ENCODE data around the gene SH3RF2. TPM values are rescaled to one million over a fixed set of nuclear protein-coding genes. Genes with fewer than 3 reads are reported as not detected.

Gene SH3RF2
- total RNA-seq, 4 donors from 2014 or later, result 129 to 334 (median 160) TPM

DNA sequence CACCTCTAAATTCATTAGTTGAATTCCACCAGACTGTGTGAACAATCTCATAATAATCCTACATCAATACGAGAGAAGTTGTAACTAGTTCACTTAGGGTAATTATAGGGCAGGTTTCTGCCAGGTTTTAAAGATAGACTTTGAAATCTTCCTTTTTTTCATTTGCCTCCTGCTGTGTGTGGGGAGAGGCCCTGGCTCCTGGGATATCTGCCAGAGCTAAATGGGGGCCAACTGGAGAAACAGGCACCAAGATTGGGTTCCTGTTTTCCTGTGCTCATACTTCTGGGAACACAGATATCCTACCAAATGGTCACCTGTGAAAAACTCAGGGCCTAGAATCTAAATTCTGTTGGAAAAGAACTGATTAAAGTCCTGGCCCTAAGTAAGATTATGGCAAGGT, 42.3 kb downstream of the SH3RF2 start:
- Histone ChIP-seq H3K27ac (no peak overlapping the region), H3K4me3 (no peak overlapping the region), H3K4me1 (peaks cover 61% of the 10 kb centered on the region), H3K27me3 (no peaks in the 10 kb centered on the region), H3K36me3 (no peaks in the 10 kb centered on the region), H3K9me3 (no peaks in the 10 kb centered on the region)
- WGBS, result 56% methylated on average over 1 of the region's 1 CpG
- TF ChIP-seq POLR2AphosphoS5 (IDR thresholded peaks at IDR 0.05), result no peak
- no peak for TF ChIP-seq EP300 (IDR thresholded peaks at IDR 0.05)
- TF ChIP-seq, protein P1, sequence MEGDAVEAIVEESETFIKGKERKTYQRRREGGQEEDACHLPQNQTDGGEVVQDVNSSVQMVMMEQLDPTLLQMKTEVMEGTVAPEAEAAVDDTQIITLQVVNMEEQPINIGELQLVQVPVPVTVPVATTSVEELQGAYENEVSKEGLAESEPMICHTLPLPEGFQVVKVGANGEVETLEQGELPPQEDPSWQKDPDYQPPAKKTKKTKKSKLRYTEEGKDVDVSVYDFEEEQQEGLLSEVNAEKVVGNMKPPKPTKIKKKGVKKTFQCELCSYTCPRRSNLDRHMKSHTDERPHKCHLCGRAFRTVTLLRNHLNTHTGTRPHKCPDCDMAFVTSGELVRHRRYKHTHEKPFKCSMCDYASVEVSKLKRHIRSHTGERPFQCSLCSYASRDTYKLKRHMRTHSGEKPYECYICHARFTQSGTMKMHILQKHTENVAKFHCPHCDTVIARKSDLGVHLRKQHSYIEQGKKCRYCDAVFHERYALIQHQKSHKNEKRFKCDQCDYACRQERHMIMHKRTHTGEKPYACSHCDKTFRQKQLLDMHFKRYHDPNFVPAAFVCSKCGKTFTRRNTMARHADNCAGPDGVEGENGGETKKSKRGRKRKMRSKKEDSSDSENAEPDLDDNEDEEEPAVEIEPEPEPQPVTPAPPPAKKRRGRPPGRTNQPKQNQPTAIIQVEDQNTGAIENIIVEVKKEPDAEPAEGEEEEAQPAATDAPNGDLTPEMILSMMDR (IDR thresholded peaks at IDR 0.05), result no peak
- TF ChIP-seq POLR2A (IDR thresholded peaks at IDR 0.05), result no peak
- DNase-seq (ENCODE audit: low spot score in 2 of 2), result no peak

DNA sequence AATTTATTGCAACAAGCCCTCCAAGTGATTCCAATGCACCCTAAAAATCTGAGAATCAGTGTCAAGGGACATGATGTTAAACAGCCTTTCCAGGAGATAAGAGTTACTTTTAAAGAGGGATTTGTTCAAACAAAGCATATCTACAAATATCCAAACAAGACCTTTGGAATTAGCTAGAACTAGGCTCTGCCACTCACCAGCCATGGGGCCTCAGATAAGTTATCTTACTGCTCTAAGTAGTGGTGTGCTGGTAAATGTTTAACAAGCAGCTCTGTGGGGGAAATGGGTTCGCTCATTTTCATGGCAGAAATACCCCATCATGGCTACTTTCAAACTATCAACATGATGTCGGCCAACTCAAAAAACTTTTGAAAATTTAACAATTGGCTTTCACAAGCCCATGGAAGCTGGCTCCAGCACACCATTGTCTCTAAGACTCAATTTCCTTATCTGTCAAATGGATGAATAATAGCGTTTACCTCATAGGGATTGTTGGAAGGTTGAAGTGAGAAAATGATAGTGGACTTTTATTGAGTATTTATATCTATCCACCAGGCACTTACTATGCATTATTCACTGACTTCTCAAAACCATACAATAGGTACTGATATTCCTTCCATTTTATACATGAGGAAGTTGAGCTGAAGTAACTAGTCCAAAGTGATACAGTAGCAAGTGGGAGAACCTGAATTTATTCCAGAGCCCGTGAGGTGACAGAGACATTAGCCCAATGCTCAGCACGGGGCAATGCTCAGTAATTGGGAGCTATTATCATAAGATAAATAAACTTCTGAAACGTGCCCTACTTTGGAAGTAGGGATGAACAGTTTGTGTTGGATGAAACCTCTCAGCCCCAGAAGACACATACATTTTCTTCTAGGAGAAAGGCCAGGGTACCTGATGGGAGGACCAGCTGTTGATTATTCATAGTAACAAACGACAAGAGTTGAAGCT, 43.2 kb downstream of the SH3RF2 start:
- H3K4me3 ChIP-seq, result no peak overlapping the region
- peaks cover 69% of the 10 kb centered on the region for H3K4me1 ChIP-seq
- no peak for DNase-seq (ENCODE audit: low spot score in 2 of 2)
- H3K9me3 ChIP-seq, result no peaks in the 10 kb centered on the region
- H3K27ac ChIP-seq, result no peak overlapping the region
- TF ChIP-seq POLR2A (IDR thresholded peaks at IDR 0.05) (no peak), EP300 (IDR thresholded peaks at IDR 0.05) (no peak), POLR2AphosphoS5 (IDR thresholded peaks at IDR 0.05) (no peak)
- TF ChIP-seq, protein P1 (IDR thresholded peaks at IDR 0.05), result no peak
- no peaks in the 10 kb centered on the region for H3K36me3 ChIP-seq
- WGBS, result 71% methylated on average over 7 of the region's 7 CpGs
- no peaks in the 10 kb centered on the region for H3K27me3 ChIP-seq

DNA sequence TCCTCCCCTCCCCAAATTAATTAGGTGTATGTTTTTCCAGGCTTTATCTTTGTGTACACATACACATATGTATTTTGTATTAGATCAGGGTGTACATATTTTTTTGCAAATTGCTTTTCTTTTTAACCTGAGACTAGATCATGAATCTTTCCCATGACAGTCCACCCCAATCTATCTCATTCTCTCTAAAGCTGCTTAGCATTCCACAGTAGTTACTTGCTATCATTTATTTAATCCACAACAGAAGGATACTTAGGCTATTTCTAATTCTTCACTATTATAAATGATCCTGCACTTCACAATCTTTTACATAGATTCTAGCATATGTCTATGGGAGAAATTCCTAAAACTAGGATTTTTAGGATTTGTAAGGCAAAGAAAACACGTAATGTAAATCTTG, 43.9 kb downstream of the SH3RF2 start:
- Histone ChIP-seq H3K9me3 (no peaks in the 10 kb centered on the region), H3K4me3 (no peak overlapping the region), H3K36me3 (no peaks in the 10 kb centered on the region), H3K27me3 (no peaks in the 10 kb centered on the region), H3K27ac (no peak overlapping the region), H3K4me1 (peaks cover 70% of the 10 kb centered on the region)
- TF ChIP-seq POLR2A (IDR thresholded peaks at IDR 0.05), result no peak
- TF ChIP-seq, protein P1 (IDR thresholded peaks at IDR 0.05), result no peak
- no peak for TF ChIP-seq POLR2AphosphoS5 (IDR thresholded peaks at IDR 0.05)
- TF ChIP-seq EP300 (IDR thresholded peaks at IDR 0.05), result no peak
- WGBS, result 90% methylated on average over 1 of the region's 1 CpG
- no peak for DNase-seq (ENCODE audit: low spot score in 2 of 2)

DNA sequence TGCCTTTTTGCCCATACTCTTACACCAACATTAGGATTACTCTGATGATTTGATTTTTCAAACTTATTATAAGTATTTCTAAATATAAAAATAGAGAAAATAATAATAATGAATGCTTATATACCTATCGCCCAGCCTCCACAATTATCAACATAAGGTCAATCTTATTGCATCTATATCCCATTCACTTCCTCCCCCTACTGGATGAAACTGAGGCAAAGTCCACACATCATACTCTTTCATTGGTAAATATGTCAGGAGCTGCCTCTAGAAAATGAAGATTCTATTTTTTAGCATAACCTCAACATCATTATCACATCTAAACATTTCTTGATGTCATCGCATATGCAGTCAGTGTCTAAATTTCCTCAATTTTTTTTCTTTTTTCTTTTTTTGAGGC, 44.3 kb downstream of the SH3RF2 start:
- Histone ChIP-seq H3K9me3 (no peaks in the 10 kb centered on the region), H3K4me3 (no peak overlapping the region), H3K27ac (no peak overlapping the region), H3K36me3 (no peaks in the 10 kb centered on the region), H3K4me1 (peaks cover 66% of the 10 kb centered on the region), H3K27me3 (no peaks in the 10 kb centered on the region)
- 90% methylated on average over 2 of the region's 2 CpGs for WGBS
- TF ChIP-seq POLR2A (IDR thresholded peaks at IDR 0.05) (no peak), POLR2AphosphoS5 (IDR thresholded peaks at IDR 0.05) (no peak), EP300 (IDR thresholded peaks at IDR 0.05) (no peak)
- TF ChIP-seq, protein P1 (IDR thresholded peaks at IDR 0.05), result no peak
- DNase-seq (ENCODE audit: low spot score in 2 of 2), result no peak

All from suprapubic skin (tissue), 4 donors.